ENCODE measurements around the gene TXNDC5. TPM values are rescaled to one million over a fixed set of nuclear protein-coding genes. Genes with fewer than 3 reads are reported as not detected.
A peak's percentile ranks its signal among the peaks of the same experiment; 100 is the strongest.

Gene TXNDC5
- total RNA-seq, 1 donor from 2014 or later, result 193 TPM

DNA sequence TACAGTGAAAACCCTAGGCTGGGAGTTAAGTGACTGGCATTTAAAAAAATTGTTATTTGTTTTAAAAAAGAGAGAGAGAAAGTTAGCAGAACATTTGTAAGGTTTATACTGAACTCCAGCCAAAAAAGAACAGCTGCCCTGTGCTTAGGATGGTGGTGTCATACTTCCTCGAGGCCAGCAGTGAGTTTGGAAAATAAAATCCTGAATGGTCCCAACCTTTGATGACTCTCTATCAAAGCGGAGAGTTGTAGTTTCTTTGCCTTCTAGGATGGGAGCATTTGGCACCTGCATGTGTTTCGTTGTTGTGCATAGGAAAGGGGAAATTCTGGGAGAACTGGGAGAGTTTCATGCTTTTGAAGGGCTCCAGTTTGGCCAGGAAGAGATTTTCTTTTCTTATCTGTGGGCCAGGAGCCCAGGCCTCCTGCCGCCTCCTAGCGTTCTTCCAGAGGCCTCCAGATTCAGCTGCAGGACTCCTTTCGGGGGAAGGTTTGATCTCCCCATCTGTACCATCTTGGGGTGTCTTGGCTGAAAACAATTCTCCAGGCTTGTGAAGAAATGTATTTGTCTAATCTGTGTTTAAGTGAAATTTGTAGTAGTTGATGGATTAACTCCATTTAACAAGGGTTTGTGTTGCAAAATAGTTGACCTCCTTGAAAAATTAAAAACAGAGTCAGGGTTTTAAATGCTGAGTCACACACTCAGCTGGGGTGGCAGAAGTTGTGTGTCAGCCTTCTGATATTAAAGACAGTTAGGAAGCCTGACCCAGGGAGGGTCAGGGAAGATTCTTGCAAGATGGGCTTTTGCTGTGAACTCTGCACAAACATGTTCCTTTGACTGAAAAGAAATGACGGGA is 63.4 kb downstream of the TXNDC5 start:
- H3K9me3 ChIP-seq (ENCODE audit: insufficient read depth, low read depth, low read length), result no peaks in the 10 kb centered on the region
- Mint-ChIP-seq H3K4me1 (ENCODE audit: low read depth, unreplicated experiment) (peaks cover 19% of the 10 kb centered on the region), H3K27me3 (ENCODE audit: low read depth, unreplicated experiment) (no peaks in the 10 kb centered on the region), H3K36me3 (ENCODE audit: low read depth, unreplicated experiment) (no peaks in the 10 kb centered on the region), H3K27ac (ENCODE audit: unreplicated experiment) (peak overlapping the region; percentile 16), H3K4me3 (ENCODE audit: unreplicated experiment) (no peak overlapping the region), H3K9me3 (ENCODE audit: unreplicated experiment) (peaks cover 12% of the 10 kb centered on the region)
- no peak overlapping the region for H3K27ac ChIP-seq (ENCODE audit: low read depth, low read length)
- DNase-seq (ENCODE audit: low read depth), result peak; percentile 26
- no peaks in the 10 kb centered on the region for H3K36me3 ChIP-seq (ENCODE audit: insufficient read depth, low read length)
- TF ChIP-seq, protein P1, sequence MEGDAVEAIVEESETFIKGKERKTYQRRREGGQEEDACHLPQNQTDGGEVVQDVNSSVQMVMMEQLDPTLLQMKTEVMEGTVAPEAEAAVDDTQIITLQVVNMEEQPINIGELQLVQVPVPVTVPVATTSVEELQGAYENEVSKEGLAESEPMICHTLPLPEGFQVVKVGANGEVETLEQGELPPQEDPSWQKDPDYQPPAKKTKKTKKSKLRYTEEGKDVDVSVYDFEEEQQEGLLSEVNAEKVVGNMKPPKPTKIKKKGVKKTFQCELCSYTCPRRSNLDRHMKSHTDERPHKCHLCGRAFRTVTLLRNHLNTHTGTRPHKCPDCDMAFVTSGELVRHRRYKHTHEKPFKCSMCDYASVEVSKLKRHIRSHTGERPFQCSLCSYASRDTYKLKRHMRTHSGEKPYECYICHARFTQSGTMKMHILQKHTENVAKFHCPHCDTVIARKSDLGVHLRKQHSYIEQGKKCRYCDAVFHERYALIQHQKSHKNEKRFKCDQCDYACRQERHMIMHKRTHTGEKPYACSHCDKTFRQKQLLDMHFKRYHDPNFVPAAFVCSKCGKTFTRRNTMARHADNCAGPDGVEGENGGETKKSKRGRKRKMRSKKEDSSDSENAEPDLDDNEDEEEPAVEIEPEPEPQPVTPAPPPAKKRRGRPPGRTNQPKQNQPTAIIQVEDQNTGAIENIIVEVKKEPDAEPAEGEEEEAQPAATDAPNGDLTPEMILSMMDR (IDR thresholded peaks at IDR 0.05; ENCODE audit: insufficient read depth, low read depth, low read length), result no peak
- TF ChIP-seq EZH2 (IDR thresholded peaks at IDR 0.05; ENCODE audit: insufficient read depth, low read length), result no peak
- H3K4me3 ChIP-seq (ENCODE audit: insufficient read depth, low read depth, low read length), result no peak overlapping the region
- FAIRE-seq, result no peak
- H3K27me3 ChIP-seq (ENCODE audit: insufficient read depth, low read length), result no peaks in the 10 kb centered on the region
- H2AFZ ChIP-seq (ENCODE audit: low read depth, low read length), result no peak overlapping the region
- no peak overlapping the region for H3K9ac ChIP-seq (ENCODE audit: low read length)
- H3K79me2 ChIP-seq (ENCODE audit: insufficient read depth, low read length), result no peaks in the 10 kb centered on the region
- H4K20me1 ChIP-seq (ENCODE audit: insufficient read depth, low read length), result no peaks in the 10 kb centered on the region
- no peaks in the 10 kb centered on the region for H3K4me1 ChIP-seq (ENCODE audit: insufficient read depth, low read length)
- H3K4me2 ChIP-seq (ENCODE audit: low read length), result peak overlapping the region; percentile 13

DNA sequence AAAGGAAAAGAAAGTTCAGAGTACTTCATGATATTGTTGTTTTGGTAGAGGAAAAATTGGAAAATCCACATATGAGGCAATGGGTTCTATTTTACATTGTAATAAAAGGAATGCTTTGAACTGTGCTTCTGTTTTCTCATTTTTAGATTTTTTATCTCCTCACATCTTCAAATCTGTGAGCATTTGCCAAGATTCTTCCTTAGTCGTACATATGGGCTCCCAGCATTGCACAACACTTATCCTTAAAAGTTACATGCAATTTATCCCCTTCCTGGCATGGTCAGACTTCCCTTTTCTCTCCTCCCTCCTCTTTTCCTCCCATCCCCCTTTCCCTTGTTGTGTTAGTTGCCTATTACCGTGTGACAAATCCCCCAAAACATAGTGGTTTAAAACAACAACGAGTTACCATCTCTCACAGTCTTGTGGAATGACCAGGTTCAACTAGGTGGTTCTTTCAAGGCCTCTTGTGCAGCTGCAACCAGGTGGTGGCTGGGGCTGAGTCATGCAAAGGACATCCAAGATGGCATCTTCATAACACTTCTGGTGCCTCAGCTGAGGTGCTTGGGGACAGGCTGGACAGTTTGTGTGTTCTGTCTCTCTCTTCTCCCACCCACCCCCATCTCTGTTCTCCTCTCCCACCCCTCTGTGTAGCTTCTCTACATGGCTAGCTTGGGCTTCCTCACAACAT is 68.7 kb downstream of the TXNDC5 start:
- Histone ChIP-seq H3K9ac (ENCODE audit: low read length) (no peak overlapping the region), H3K9me3 (ENCODE audit: insufficient read depth, low read depth, low read length) (no peaks in the 10 kb centered on the region), H3K4me2 (ENCODE audit: low read length) (no peak overlapping the region), H3K4me3 (ENCODE audit: insufficient read depth, low read depth, low read length) (no peak overlapping the region), H3K36me3 (ENCODE audit: insufficient read depth, low read length) (no peaks in the 10 kb centered on the region), H3K79me2 (ENCODE audit: insufficient read depth, low read length) (no peaks in the 10 kb centered on the region), H3K4me1 (ENCODE audit: insufficient read depth, low read length) (no peaks in the 10 kb centered on the region), H2AFZ (ENCODE audit: low read depth, low read length) (no peak overlapping the region), H3K27ac (ENCODE audit: low read depth, low read length) (no peak overlapping the region), H4K20me1 (ENCODE audit: insufficient read depth, low read length) (no peaks in the 10 kb centered on the region), H3K27me3 (ENCODE audit: insufficient read depth, low read length) (no peaks in the 10 kb centered on the region)
- Mint-ChIP-seq H3K4me1 (ENCODE audit: low read depth, unreplicated experiment) (peaks cover 5% of the 10 kb centered on the region), H3K27ac (ENCODE audit: unreplicated experiment) (no peak overlapping the region), H3K4me3 (ENCODE audit: unreplicated experiment) (no peak overlapping the region), H3K9me3 (ENCODE audit: unreplicated experiment) (peaks cover 7% of the 10 kb centered on the region), H3K36me3 (ENCODE audit: low read depth, unreplicated experiment) (no peaks in the 10 kb centered on the region), H3K27me3 (ENCODE audit: low read depth, unreplicated experiment) (no peaks in the 10 kb centered on the region)
- DNase-seq (ENCODE audit: low read depth) (no peak), FAIRE-seq (no peak)
- no peak for TF ChIP-seq EZH2 (IDR thresholded peaks at IDR 0.05; ENCODE audit: insufficient read depth, low read length)
- TF ChIP-seq, protein P1 (IDR thresholded peaks at IDR 0.05; ENCODE audit: insufficient read depth, low read depth, low read length), result no peak
